HG02885 (cell line): ENCODE data around the gene EHD1.
"Not testable (repeated sequence)": the region's sequence is repeated elsewhere in the genome, so short reads cannot be mapped to it uniquely, and the experiment has no call there.

ENCODE experiments used
- ATAC-seq: cut with Tn5 transposase; IDR thresholded peaks from one replicate; pipeline ENCODE4 v1.9.1; 2021; ENCODE audit warnings: mild to moderate bottlenecking; ENCODE audit not compliant: unreplicated experiment, poor library complexity

The EHD1 gene

GRCh38 chr11:64834031-64834722 lies 44.2 kb downstream of the EHD1 start:
- ATAC-seq: no peak

GRCh38 chr11:64833509-64833908 lies 44.9 kb downstream of the EHD1 start:
- ATAC-seq: no peak

DNA sequence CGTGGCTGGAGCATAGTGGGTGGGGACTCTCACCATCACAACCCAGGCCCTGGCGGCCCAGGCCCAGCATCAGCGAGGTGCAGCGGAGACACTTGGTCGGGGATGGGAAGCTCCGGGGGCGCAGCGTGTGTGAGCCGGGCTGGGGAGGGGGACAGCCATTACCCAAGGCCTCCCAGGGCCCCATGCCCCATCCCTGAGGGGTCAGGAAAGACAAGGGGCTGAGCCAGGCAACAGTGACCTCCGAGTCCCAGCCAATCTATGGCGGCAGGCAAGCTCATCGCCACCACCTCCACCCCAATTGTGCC lies 45.3 kb downstream of the EHD1 start:
- ATAC-seq: no peak

GRCh38 chr11:64832467-64833197 lies 45.8 kb downstream of the EHD1 start:
- ATAC-seq: no peak

GRCh38 chr11:64831411-64831891 lies 47.0 kb downstream of the EHD1 start:
- ATAC-seq: no peak

DNA sequence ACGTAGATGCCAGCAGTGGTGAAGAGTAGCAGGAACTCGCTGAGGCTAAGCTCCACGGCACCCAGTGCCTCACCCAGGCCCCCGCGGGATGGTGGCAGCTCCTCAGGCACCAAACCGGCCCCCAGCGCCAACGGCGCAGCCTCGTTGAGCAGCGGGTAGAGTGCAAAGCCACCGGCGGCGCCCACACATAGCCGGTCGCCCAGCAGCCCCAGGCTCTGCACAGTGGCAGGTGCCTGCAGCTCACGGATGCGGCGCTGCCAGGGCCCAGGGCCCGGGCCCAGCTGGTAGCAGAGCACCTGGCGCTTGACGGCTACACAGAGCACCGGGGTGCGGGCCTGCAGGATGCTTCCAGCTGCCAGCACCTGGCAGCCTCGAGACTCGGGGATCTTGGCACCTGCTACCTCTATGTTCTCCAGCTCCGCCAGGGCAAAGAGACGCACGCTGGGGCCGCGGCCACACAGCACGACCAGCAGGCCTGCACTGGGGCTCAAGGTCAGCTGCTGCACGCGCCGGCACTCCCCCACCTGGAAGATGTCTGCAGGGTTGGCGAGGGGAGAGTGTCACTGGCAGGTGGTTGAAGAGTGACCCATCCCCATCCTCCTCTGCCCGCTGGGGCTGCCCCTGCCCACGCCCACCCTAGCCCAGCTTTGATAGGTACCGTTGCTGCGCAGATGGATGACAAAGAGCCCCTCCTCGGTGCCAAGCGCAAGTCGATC lies 48.7 kb downstream of the EHD1 start:
- no peak for ATAC-seq

DNA sequence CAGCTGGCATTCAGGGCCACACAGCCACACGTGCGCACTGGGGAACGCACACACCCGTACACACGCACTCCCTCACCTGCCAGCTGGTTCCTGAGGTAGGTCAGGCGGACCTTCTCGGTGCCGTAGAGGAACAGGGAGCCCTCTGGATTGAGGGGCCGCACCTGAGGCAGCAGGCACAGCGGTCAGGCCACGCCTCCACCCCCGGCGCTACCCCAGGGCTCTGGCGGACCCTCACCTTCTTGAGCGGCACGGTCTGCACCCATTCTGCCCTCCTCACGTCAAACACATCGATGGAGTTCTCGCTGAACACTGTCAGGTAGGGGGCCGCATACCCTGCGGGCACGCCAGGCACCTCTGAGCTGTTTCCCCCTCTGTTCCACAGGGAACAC lies 51.0 kb downstream of the EHD1 start:
- no peak for ATAC-seq

GRCh38 chr11:64826578-64827450 lies 51.6 kb downstream of the EHD1 start:
- ATAC-seq: no peak

- ATAC-seq: no peak
Measured at GRCh38 chr11:64826062-64826461, 52.4 kb downstream of the EHD1 start.

DNA sequence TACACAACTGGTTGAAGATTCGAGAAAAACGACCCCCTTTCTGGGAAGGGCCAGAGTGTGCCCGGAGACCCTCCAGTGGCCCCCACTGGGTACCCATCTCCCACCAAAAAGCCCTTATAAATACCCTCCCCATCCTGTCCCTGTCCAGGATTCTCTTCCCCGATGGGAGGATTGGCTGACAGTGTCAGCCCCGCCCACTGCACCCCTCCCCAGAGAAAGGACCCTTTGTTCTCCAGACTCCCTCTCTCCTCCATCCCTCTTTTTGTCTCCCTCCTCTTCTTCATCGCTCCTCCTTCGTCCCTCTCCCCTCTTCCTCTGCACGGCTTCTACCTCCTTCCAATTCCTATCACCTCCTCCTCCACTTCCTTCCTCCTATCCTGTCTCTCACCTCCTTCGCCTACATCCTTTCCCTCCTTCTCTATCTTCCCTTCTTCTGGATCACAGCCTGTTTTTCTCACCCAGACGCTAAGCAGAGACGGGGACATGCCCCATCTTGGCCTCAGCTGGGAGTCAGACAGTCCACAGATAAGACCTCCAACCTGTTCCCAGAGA lies 54.8 kb downstream of the EHD1 start:
- no peak for ATAC-seq

DNA sequence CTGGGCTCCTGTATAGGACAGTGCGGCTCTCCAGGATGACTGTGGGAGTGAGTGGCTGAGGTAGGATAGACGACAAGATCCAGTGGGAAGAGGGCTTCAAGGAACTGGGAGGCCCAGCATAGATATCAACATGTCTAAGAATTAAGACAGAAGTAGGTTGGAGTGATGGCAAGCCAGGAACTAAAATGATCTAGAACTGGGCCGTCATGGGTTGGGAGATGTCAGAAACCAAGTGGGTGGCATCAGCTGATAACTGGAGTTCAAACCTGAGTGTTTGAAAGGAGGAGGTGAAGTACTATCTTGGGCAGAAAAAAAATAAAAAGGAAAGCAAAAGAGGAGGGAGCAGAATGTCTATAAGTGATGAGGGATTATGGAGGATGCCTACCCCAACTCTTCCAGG lies 60.9 kb downstream of the EHD1 start:
- ATAC-seq: no peak

- not testable (repeated sequence) for ATAC-seq
Measured at GRCh38 chr11:64815433-64815832, 63.0 kb downstream of the EHD1 start.

- peak; percentile 34 for ATAC-seq
Measured at GRCh38 chr11:64814712-64815187, 63.7 kb downstream of the EHD1 start.

- no peak for ATAC-seq
Measured at GRCh38 chr11:64813826-64814225, 64.6 kb downstream of the EHD1 start.

DNA sequence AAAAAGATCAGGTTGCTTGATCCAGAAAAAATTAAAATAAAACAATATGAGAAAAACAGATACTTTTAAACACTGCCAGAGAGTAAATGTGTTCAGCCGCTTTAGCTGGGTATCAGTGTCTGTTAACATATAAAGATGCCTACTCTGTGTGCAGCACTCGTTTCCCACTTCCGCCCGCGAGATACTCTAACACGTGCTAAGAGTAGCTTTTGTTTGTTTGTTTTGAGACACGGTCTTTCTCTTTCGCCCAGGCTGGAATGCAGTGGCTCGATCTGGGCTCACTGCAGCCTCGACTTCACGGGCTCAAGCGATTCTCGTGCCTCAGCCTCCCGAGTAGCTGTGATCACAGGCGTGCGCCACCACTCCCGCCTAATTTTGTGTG lies 67.5 kb downstream of the EHD1 start:
- ATAC-seq: no peak

GRCh38 chr11:64810271-64810890 lies 68.0 kb downstream of the EHD1 start, which contains the start of gene MEN1:
MEN1 (minus strand) TSS chr11:64810551; CDS start chr11:64810109, 442 bp downstream.
- peak; percentile 77 for ATAC-seq

DNA sequence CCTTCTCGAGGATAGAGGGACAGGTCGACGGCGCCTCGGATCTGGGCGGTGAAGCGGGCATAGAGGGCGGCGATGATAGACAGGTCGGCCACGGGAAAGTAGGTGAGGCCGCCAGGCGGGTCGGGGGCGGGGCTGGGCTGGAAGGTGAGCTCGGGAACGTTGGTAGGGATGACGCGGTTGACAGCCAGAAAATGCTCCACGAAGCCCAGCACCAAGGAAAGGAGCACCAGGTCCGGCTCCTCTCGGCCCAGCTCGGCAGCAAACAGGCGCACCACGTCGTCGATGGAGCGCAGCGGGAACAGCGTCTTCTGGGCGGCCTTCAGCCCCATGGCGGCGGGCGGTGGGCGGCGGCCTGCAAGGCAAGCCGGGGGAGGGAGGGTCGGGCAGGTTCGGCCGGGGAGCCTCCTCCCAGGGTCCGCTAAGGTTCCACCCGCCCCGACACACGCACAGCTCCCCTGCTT lies 68.6 kb downstream of the EHD1 start:
- peak; percentile 5 for ATAC-seq

- no peak for ATAC-seq
Measured at GRCh38 chr11:64805481-64805880, 72.9 kb downstream of the EHD1 start.
